ENCODE data around the gene BCOR.

Gene BCOR

DNA sequence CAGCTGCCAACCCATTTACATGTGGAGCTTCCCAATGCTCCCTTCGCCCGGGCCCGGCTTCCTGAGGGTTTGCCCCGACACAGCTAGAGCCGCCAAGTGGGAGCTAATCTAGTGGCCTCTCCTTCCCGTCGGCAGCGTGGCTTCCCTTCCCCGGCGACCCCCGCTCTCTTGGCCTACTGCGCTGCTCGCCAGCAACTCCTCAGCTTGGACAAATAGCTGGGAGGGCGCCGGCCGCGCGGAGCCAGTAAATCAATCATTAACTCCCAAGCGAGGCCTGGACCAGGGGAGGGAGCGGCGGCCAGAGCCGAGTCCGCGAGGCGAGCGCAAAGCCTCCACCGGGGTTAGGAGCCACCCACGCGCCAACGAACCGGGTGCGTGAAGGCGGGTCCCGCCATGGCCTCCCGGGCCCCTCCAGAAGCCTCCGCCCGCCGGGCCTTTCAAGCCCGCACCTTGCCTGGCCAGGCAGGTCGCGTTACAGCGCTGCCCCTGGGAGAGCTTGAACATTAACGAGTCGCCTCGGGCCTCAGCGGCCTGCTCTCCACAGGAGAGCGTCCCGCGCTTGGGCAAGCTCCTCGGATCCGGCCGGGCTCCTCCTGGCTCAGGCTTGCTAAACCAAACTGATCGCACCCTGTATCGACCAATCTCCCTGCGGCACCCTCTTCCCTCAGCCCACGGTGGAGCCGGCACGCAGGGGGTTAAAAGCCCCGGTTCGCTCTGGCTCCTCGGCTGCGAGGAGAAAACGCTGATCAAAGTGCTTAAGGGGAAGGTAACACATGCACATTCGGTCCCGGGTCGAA is 10.6 kb upstream of the BCOR start:
- ATAC-seq, result no peak
- TF ChIP-seq OSR1 (CRISPR knock-in tag; IDR thresholded peaks at IDR 0.05) (no peak), TCF4 (CRISPR knock-in tag; IDR thresholded peaks at IDR 0.05; ENCODE audit: borderline replicate concordance) (no peak), ZFP30 (CRISPR knock-in tag; IDR thresholded peaks at IDR 0.05) (no peak), ESRRG (CRISPR knock-in tag; IDR thresholded peaks at IDR 0.05) (no peak), ISL1 (CRISPR knock-in tag; IDR thresholded peaks at IDR 0.05) (no peak), GLIS3 (CRISPR knock-in tag; IDR thresholded peaks at IDR 0.05) (no peak), PPARA (CRISPR knock-in tag; IDR thresholded peaks at IDR 0.05; ENCODE audit: borderline replicate concordance) (no peak)
- TF ChIP-seq, protein P1, sequence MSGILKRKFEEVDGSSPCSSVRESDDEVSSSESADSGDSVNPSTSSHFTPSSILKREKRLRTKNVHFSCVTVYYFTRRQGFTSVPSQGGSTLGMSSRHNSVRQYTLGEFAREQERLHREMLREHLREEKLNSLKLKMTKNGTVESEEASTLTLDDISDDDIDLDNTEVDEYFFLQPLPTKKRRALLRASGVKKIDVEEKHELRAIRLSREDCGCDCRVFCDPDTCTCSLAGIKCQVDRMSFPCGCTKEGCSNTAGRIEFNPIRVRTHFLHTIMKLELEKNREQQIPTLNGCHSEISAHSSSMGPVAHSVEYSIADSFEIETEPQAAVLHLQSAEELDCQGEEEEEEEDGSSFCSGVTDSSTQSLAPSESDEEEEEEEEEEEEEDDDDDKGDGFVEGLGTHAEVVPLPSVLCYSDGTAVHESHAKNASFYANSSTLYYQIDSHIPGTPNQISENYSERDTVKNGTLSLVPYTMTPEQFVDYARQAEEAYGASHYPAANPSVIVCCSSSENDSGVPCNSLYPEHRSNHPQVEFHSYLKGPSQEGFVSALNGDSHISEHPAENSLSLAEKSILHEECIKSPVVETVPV (CRISPR knock-in tag; IDR thresholded peaks at IDR 0.05), result no peak
- TF ChIP-seq, protein P2, sequence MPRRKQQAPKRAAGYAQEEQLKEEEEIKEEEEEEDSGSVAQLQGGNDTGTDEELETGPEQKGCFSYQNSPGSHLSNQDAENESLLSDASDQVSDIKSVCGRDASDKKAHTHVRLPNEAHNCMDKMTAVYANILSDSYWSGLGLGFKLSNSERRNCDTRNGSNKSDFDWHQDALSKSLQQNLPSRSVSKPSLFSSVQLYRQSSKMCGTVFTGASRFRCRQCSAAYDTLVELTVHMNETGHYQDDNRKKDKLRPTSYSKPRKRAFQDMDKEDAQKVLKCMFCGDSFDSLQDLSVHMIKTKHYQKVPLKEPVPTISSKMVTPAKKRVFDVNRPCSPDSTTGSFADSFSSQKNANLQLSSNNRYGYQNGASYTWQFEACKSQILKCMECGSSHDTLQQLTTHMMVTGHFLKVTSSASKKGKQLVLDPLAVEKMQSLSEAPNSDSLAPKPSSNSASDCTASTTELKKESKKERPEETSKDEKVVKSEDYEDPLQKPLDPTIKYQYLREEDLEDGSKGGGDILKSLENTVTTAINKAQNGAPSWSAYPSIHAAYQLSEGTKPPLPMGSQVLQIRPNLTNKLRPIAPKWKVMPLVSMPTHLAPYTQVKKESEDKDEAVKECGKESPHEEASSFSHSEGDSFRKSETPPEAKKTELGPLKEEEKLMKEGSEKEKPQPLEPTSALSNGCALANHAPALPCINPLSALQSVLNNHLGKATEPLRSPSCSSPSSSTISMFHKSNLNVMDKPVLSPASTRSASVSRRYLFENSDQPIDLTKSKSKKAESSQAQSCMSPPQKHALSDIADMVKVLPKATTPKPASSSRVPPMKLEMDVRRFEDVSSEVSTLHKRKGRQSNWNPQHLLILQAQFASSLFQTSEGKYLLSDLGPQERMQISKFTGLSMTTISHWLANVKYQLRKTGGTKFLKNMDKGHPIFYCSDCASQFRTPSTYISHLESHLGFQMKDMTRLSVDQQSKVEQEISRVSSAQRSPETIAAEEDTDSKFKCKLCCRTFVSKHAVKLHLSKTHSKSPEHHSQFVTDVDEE (CRISPR knock-in tag; IDR thresholded peaks at IDR 0.05), result no peak

DNA sequence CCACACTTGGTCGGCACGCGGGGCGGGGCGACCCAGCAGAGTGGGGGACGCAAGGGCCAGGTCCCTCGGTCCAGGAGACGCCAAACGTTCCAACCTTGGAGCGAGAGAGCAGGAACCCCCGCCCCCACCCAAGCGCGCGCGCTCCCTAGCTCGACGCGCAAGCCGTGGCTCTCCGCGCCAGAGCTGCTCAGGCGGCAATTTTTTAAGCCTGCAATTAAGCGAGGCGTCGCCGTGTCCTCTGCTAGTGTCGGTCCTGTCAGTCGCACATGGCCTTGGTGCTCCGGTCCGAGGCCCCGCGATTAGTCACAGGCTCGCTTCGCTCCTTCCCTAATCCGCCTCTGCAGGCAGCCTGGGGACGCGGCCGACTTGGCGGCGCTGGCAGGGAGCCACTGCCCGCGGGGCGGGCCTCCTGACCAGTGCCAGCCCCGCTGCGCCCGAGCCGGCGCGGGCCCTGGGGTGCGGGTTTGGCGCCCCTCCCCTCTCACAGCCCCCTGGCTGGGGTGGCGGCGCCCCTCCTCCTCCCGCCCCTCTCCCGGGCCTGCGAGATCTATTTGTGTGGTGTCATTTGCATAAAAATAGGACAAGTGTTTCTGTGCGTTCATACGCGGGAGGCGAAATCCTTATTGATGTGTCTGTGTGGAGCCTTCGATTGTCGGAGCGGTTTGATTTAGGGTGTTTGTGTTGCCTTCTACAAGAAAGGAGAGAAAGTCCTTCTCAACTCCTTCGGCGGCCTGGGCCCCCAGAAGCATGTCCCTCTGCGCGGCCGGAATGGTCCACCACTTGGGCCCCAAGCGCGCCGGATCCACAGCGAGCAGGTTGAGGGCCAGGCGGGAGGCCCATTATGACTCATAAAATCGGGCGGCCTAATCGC is 9.8 kb upstream of the BCOR start:
- no peak for ATAC-seq

More for the DNA sequence above, 9.8 kb upstream of the BCOR start:
- TF ChIP-seq ZFP30 (CRISPR knock-in tag; IDR thresholded peaks at IDR 0.05), result no peak
- no peak for TF ChIP-seq ZC3H10 (CRISPR knock-in tag; IDR thresholded peaks at IDR 0.05)
- no peak for TF ChIP-seq BACH2 (CRISPR knock-in tag; IDR thresholded peaks at IDR 0.05; ENCODE audit: borderline replicate concordance)
- TF ChIP-seq ZNF565 (CRISPR knock-in tag; conservative IDR thresholded peaks at IDR 0.05; ENCODE audit: low read depth), result no peak
- TF ChIP-seq, protein P2 (CRISPR knock-in tag; IDR thresholded peaks at IDR 0.05), result no peak
- no peak for TF ChIP-seq ZNF8 (CRISPR knock-in tag; IDR thresholded peaks at IDR 0.05)
- no peak for TF ChIP-seq TOX (CRISPR knock-in tag; IDR thresholded peaks at IDR 0.05; ENCODE audit: borderline replicate concordance)
- TF ChIP-seq, protein P3, sequence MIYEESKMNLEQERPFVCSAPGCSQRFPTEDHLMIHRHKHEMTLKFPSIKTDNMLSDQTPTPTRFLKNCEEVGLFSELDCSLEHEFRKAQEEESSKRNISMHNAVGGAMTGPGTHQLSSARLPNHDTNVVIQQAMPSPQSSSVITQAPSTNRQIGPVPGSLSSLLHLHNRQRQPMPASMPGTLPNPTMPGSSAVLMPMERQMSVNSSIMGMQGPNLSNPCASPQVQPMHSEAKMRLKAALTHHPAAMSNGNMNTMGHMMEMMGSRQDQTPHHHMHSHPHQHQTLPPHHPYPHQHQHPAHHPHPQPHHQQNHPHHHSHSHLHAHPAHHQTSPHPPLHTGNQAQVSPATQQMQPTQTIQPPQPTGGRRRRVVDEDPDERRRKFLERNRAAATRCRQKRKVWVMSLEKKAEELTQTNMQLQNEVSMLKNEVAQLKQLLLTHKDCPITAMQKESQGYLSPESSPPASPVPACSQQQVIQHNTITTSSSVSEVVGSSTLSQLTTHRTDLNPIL (CRISPR knock-in tag; IDR thresholded peaks at IDR 0.05; ENCODE audit: low read depth), result no peak
- TF ChIP-seq, protein P1 (CRISPR knock-in tag; IDR thresholded peaks at IDR 0.05), result no peak
- TF ChIP-seq ESRRG (CRISPR knock-in tag; IDR thresholded peaks at IDR 0.05), result no peak
- no peak for TF ChIP-seq TCF4 (CRISPR knock-in tag; IDR thresholded peaks at IDR 0.05; ENCODE audit: borderline replicate concordance)
- no peak for TF ChIP-seq GLIS3 (CRISPR knock-in tag; IDR thresholded peaks at IDR 0.05)
- TF ChIP-seq OSR1 (CRISPR knock-in tag; IDR thresholded peaks at IDR 0.05), result no peak
- no peak for TF ChIP-seq ISL1 (CRISPR knock-in tag; IDR thresholded peaks at IDR 0.05)
- no peak for TF ChIP-seq RARB (CRISPR knock-in tag; IDR thresholded peaks at IDR 0.05)
- TF ChIP-seq ZFP3 (CRISPR knock-in tag; IDR thresholded peaks at IDR 0.05), result no peak
- TF ChIP-seq PPARA (CRISPR knock-in tag; IDR thresholded peaks at IDR 0.05; ENCODE audit: borderline replicate concordance), result no peak
- no peak for TF ChIP-seq CSDC2 (CRISPR knock-in tag; IDR thresholded peaks at IDR 0.05)
- TF ChIP-seq, protein P4, sequence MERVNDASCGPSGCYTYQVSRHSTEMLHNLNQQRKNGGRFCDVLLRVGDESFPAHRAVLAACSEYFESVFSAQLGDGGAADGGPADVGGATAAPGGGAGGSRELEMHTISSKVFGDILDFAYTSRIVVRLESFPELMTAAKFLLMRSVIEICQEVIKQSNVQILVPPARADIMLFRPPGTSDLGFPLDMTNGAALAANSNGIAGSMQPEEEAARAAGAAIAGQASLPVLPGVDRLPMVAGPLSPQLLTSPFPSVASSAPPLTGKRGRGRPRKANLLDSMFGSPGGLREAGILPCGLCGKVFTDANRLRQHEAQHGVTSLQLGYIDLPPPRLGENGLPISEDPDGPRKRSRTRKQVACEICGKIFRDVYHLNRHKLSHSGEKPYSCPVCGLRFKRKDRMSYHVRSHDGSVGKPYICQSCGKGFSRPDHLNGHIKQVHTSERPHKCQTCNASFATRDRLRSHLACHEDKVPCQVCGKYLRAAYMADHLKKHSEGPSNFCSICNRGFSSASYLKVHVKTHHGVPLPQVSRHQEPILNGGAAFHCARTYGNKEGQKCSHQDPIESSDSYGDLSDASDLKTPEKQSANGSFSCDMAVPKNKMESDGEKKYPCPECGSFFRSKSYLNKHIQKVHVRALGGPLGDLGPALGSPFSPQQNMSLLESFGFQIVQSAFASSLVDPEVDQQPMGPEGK (CRISPR knock-in tag; IDR thresholded peaks at IDR 0.05; ENCODE audit: borderline replicate concordance), result no peak
- TF ChIP-seq ZNF70 (CRISPR knock-in tag; IDR thresholded peaks at IDR 0.05), result no peak

All from SK-N-SH treated with all-trans-retinoic acid at 6 μM for 48 hours (cell line).